HG03442 (cell line): ENCODE data around the gene NAA38.
A peak's percentile ranks its signal among the peaks of the same experiment; 100 is the strongest.

Experiments
- ATAC-seq: cut with Tn5 transposase; IDR thresholded peaks from one replicate; pipeline ENCODE4 v1.9.1; 2021; ENCODE audit warnings: mild to moderate bottlenecking, moderate library complexity; ENCODE audit not compliant: unreplicated experiment

Gene NAA38

GRCh38 chr17:7856811-7857712 lies at the start of gene NAA38:
NAA38 (minus strand) TSS chr17:7857559; CDS start chr17:7857463, 96 bp downstream.
- ATAC-seq = peak; percentile 71

GRCh38 chr17:7903154-7904103 lies 46.1 kb upstream of the NAA38 start:
- ATAC-seq = no peak

GRCh38 chr17:7897773-7898172 lies 40.4 kb upstream of the NAA38 start:
- ATAC-seq = no peak

GRCh38 chr17:7897090-7897489 lies 39.7 kb upstream of the NAA38 start:
- ATAC-seq = no peak

GRCh38 chr17:7894866-7895265 lies 37.5 kb upstream of the NAA38 start:
- no peak for ATAC-seq

GRCh38 chr17:7894226-7894625 lies 36.9 kb upstream of the NAA38 start:
- no peak for ATAC-seq

GRCh38 chr17:7893187-7893880 lies 36.0 kb upstream of the NAA38 start:
- ATAC-seq = no peak

GRCh38 chr17:7889166-7889955 lies 32.0 kb upstream of the NAA38 start:
- no peak for ATAC-seq

GRCh38 chr17:7888184-7888920 lies 31.0 kb upstream of the NAA38 start, which contains the start of gene CHD3:
CHD3 (plus strand) TSS chr17:7888789; CDS start chr17:7889001, 212 bp downstream.
- ATAC-seq = no peak

- no peak for ATAC-seq
These were observed 30.3 kb upstream of the NAA38 start for GRCh38 chr17:7887482-7888183.

GRCh38 chr17:7887038-7887481 lies 29.7 kb upstream of the NAA38 start:
- no peak for ATAC-seq

GRCh38 chr17:7886227-7887037 lies 29.1 kb upstream of the NAA38 start:
- no peak for ATAC-seq

GRCh38 chr17:7885367-7886226 lies 28.2 kb upstream of the NAA38 start:
- peak; percentile 29 for ATAC-seq

GRCh38 chr17:7884581-7885366 lies 27.4 kb upstream of the NAA38 start:
- ATAC-seq = peak; percentile 19

- no peak for ATAC-seq
These were observed 26.5 kb upstream of the NAA38 start for GRCh38 chr17:7883781-7884386.

GRCh38 chr17:7882629-7883028 lies 25.3 kb upstream of the NAA38 start:
- no peak for ATAC-seq
